ENCODE data around the gene NPIPB2. TPM values are rescaled to one million over a fixed set of nuclear protein-coding genes. Genes with fewer than 3 reads are reported as not detected.

Gene NPIPB2
- total and polyA plus RNA-seq, 2 of the 13 experiments (the other 11 are each of a cell fraction or from before 2014, with no cell fraction given) = 1.8 to 4.1 TPM

GRCh38 chr16:11915644-11916523 is 26.0 kb downstream of the NPIPB2 start, which contains the start of gene GSPT1 (continued):
- TF ChIP-seq ZFYVE20 (CRISPR knock-in tag; IDR thresholded peaks at IDR 0.05; ENCODE audit: borderline replicate concordance, low read depth) = 0 out of 2 replicates have a peak, but pooled peaks have one; percentile 14
- TF ChIP-seq ZNF773 (CRISPR knock-in tag; IDR thresholded peaks at IDR 0.05; ENCODE audit: borderline replicate concordance) = peak; percentile 81; the same call in 1 of the 2 replicates
- peak; percentile 100 for TF ChIP-seq ZNF350 (CRISPR knock-in tag; IDR thresholded peaks at IDR 0.05; ENCODE audit: borderline replicate concordance, low read depth)
- TF ChIP-seq FOXO1 (CRISPR knock-in tag; IDR thresholded peaks at IDR 0.05) = peak; percentile 74
- TF ChIP-seq ZMYM4 (CRISPR knock-in tag; IDR thresholded peaks at IDR 0.05) = peak; percentile 93
- peak; percentile 42; the same call in 1 of the 2 replicates for TF ChIP-seq SRY (CRISPR knock-in tag; IDR thresholded peaks at IDR 0.05)
- TF ChIP-seq SNAPC5 (CRISPR knock-in tag; IDR thresholded peaks at IDR 0.05; ENCODE audit: borderline replicate concordance) = peak; percentile 74; the same call in 1 of the 2 replicates
- peak; percentile 91; the same call in 1 of the 2 replicates for TF ChIP-seq ZNF280D (CRISPR knock-in tag; IDR thresholded peaks at IDR 0.05)
- peak; percentile 92 for TF ChIP-seq ZNF749 (CRISPR knock-in tag; IDR thresholded peaks at IDR 0.05; ENCODE audit: borderline replicate concordance)
- TF ChIP-seq ZNF382 (CRISPR knock-in tag; IDR thresholded peaks at IDR 0.05; ENCODE audit: borderline replicate concordance) = no peak
- TF ChIP-seq ZNF230 (CRISPR knock-in tag; IDR thresholded peaks at IDR 0.05) = peak; percentile 82
- TF ChIP-seq SUZ12 (IDR thresholded peaks at IDR 0.05; ENCODE audit: low read depth, low read length) = peak; percentile 100
- peak; percentile 46; the same call in 1 of the 2 replicates for TF ChIP-seq RBAK (CRISPR knock-in tag; IDR thresholded peaks at IDR 0.05)
- peak; percentile 98 for TF ChIP-seq FOXC1 (CRISPR knock-in tag; IDR thresholded peaks at IDR 0.05; ENCODE audit: borderline replicate concordance)
- no peak for TF ChIP-seq TERF1 (CRISPR knock-in tag; IDR thresholded peaks at IDR 0.05)
- TF ChIP-seq E2F2 (CRISPR knock-in tag; IDR thresholded peaks at IDR 0.05; ENCODE audit: borderline replicate concordance) = peak; percentile 98; the same call in 1 of the 2 replicates
- TF ChIP-seq DRAP1 (CRISPR knock-in tag; IDR thresholded peaks at IDR 0.05) = peak; percentile 83
